ENCODE data around the gene TAC4.

The TAC4 gene

GRCh38 chr17:49872754-49873377 is 25.0 kb upstream of the TAC4 start:
- no peak for DNase-seq

- no peak for DNase-seq
These were observed 23.3 kb upstream of the TAC4 start for GRCh38 chr17:49871211-49871610.

- DNase-seq, result no peak
These were observed 22.4 kb upstream of the TAC4 start for GRCh38 chr17:49870298-49870697.

GRCh38 chr17:49869038-49869374 is 21.1 kb upstream of the TAC4 start:
- no peak for DNase-seq

GRCh38 chr17:49866882-49867413 is 19.1 kb upstream of the TAC4 start:
- DNase-seq, result no peak

- DNase-seq, result no peak
These were observed 18.1 kb upstream of the TAC4 start for GRCh38 chr17:49866019-49866380.

GRCh38 chr17:49862781-49863331 is 15.0 kb upstream of the TAC4 start:
- no peak for DNase-seq

- peak; percentile 55 for DNase-seq
These were observed 13.4 kb upstream of the TAC4 start for GRCh38 chr17:49861150-49861884.

- no peak for DNase-seq
These were observed 12.4 kb upstream of the TAC4 start for GRCh38 chr17:49859991-49860953.

GRCh38 chr17:49858796-49859195 is 10.9 kb upstream of the TAC4 start:
- DNase-seq, result no peak

GRCh38 chr17:49854126-49854525 is 6.3 kb upstream of the TAC4 start:
- no peak for DNase-seq

GRCh38 chr17:49853470-49854015 is 5.7 kb upstream of the TAC4 start:
- no peak for DNase-seq

GRCh38 chr17:49851387-49852291 is 3.8 kb upstream of the TAC4 start:
- peak; percentile 69 for DNase-seq

GRCh38 chr17:49850772-49851386 is 3.0 kb upstream of the TAC4 start:
- DNase-seq, result no peak

GRCh38 chr17:49850218-49850610 is 2.3 kb upstream of the TAC4 start:
- no peak for DNase-seq

GRCh38 chr17:49848739-49849138 is 870 bp upstream of the TAC4 start:
- no peak for DNase-seq

- DNase-seq, result no peak
These were observed 744 bp downstream of the TAC4 start for GRCh38 chr17:49846938-49847712.

GRCh38 chr17:49845321-49845720 is 2.5 kb downstream of the TAC4 start:
- DNase-seq, result no peak

GRCh38 chr17:49843774-49844350 is 4.0 kb downstream of the TAC4 start:
- DNase-seq, result no peak

GRCh38 chr17:49842846-49843245 is 5.0 kb downstream of the TAC4 start:
- DNase-seq, result no peak

All from CD4-positive, alpha-beta T cell treated with Interferon gamma for 1 hour (primary cell).